RCC 7860 (cell line): ENCODE measurements around the gene MAML2.
A peak's percentile ranks its signal among the peaks of the same experiment; 100 is the strongest.

ENCODE experiments used
- DNase-seq: peaks from one replicate; pipeline ENCODE4 v3.0.0-alpha.2; 2015; ENCODE audit warnings: low spot score
- FAIRE-seq: peaks from 2 replicates; lab custom pipeline; 2012; peaks lifted over from hg19 to GRCh38; lab: Jason Lieb, UNC

The MAML2 gene

GRCh38 chr11:96242971-96243647, 99.9 kb downstream of the MAML2 start:
- peak; percentile 95 for DNase-seq
- FAIRE-seq, result peak; percentile 87

GRCh38 chr11:96242191-96242847, 100.7 kb downstream of the MAML2 start:
- FAIRE-seq (no peak), DNase-seq (no peak)

- FAIRE-seq (no peak), DNase-seq (no peak)
These were observed 101.6 kb downstream of the MAML2 start for GRCh38 chr11:96241331-96241841.

- DNase-seq, result no peak
- FAIRE-seq, result no peak
These were observed 104.3 kb downstream of the MAML2 start for GRCh38 chr11:96238563-96239135.

- DNase-seq (no peak), FAIRE-seq (no peak)
These were observed 105.2 kb downstream of the MAML2 start for GRCh38 chr11:96237766-96238266.

- DNase-seq (no peak), FAIRE-seq (no peak)
These were observed 107.2 kb downstream of the MAML2 start for GRCh38 chr11:96235751-96236150.

- DNase-seq (no peak), FAIRE-seq (no peak)
These were observed 108.0 kb downstream of the MAML2 start for GRCh38 chr11:96234866-96235441.

- FAIRE-seq (no peak), DNase-seq (no peak)
These were observed 110.9 kb downstream of the MAML2 start for GRCh38 chr11:96232132-96232531.

GRCh38 chr11:96230686-96231085, 112.3 kb downstream of the MAML2 start:
- DNase-seq, result no peak
- no peak for FAIRE-seq

- DNase-seq, result no peak
- FAIRE-seq, result no peak
These were observed 113.5 kb downstream of the MAML2 start for GRCh38 chr11:96229354-96229977.

- FAIRE-seq, result no peak
- peak; percentile 16 for DNase-seq
These were observed 114.1 kb downstream of the MAML2 start for GRCh38 chr11:96228910-96229309.

- peak; percentile 91 for DNase-seq
- FAIRE-seq, result peak; percentile 89
These were observed 114.5 kb downstream of the MAML2 start for GRCh38 chr11:96228473-96228891.

- no peak for FAIRE-seq
- no peak for DNase-seq
These were observed 115.8 kb downstream of the MAML2 start for GRCh38 chr11:96227244-96227643.

- FAIRE-seq, result no peak
These were observed 119.9 kb downstream of the MAML2 start for GRCh38 chr11:96223083-96223482.

GRCh38 chr11:96222102-96222501, 120.9 kb downstream of the MAML2 start:
- FAIRE-seq (no peak), DNase-seq (no peak)

More at GRCh38 chr11:96223083-96223482, 119.9 kb downstream of the MAML2 start:
- no peak for DNase-seq

GRCh38 chr11:96221244-96222070, 121.5 kb downstream of the MAML2 start:
- DNase-seq, result no peak
- no peak for FAIRE-seq

GRCh38 chr11:96219981-96220623, 122.9 kb downstream of the MAML2 start:
- FAIRE-seq (no peak), DNase-seq (no peak)

GRCh38 chr11:96218901-96219300, 124.1 kb downstream of the MAML2 start:
- no peak for DNase-seq
- no peak for FAIRE-seq

- DNase-seq (no peak), FAIRE-seq (no peak)
These were observed 125.0 kb downstream of the MAML2 start for GRCh38 chr11:96218006-96218405.

GRCh38 chr11:96217206-96217605, 125.8 kb downstream of the MAML2 start:
- FAIRE-seq, result no peak
- no peak for DNase-seq
